ENCODE data around the gene CMPK2.

The CMPK2 gene

GRCh38 chr2:6828299-6828584, 37.5 kb downstream of the CMPK2 start:
- Histone ChIP-seq H3K27ac (ENCODE audit: insufficient read depth, low read length, poor library complexity, severe bottlenecking) (no peak overlapping the region), H3K4me3 (ENCODE audit: insufficient read depth, low read depth, low read length, poor library complexity, severe bottlenecking) (no peak overlapping the region), H3K27me3 (replicated peaks; ENCODE audit: control insufficient read depth, insufficient read depth, low read length, poor library complexity, severe bottlenecking) (no peaks in the 10 kb centered on the region), H3K36me3 (ENCODE audit: control insufficient read depth, insufficient read depth, low read length) (no peaks in the 10 kb centered on the region), H3K4me1 (ENCODE audit: control insufficient read depth, insufficient read depth, low read length, poor library complexity, severe bottlenecking) (no peaks in the 10 kb centered on the region), H3K9me3 (ENCODE audit: control insufficient read depth, low read length) (no peaks in the 10 kb centered on the region)
- DNase-seq, result no peak

- no peak for DNase-seq
- no peaks in the 10 kb centered on the region for H3K27me3 ChIP-seq (replicated peaks; ENCODE audit: control insufficient read depth, insufficient read depth, low read length, poor library complexity, severe bottlenecking)
- H3K4me3 ChIP-seq (ENCODE audit: insufficient read depth, low read depth, low read length, poor library complexity, severe bottlenecking), result no peak overlapping the region
- no peaks in the 10 kb centered on the region for H3K9me3 ChIP-seq (ENCODE audit: control insufficient read depth, low read length)
- no peaks in the 10 kb centered on the region for H3K4me1 ChIP-seq (ENCODE audit: control insufficient read depth, insufficient read depth, low read length, poor library complexity, severe bottlenecking)
- no peaks in the 10 kb centered on the region for H3K36me3 ChIP-seq (ENCODE audit: control insufficient read depth, insufficient read depth, low read length)
- H3K27ac ChIP-seq (ENCODE audit: insufficient read depth, low read length, poor library complexity, severe bottlenecking), result no peak overlapping the region
Observed at GRCh38 chr2:6827566-6828298, 38.0 kb downstream of the CMPK2 start.

GRCh38 chr2:6826081-6826913, 39.4 kb downstream of the CMPK2 start:
- Histone ChIP-seq H3K27ac (ENCODE audit: insufficient read depth, low read length, poor library complexity, severe bottlenecking) (no peak overlapping the region), H3K9me3 (ENCODE audit: control insufficient read depth, low read length) (no peaks in the 10 kb centered on the region), H3K36me3 (ENCODE audit: control insufficient read depth, insufficient read depth, low read length) (no peaks in the 10 kb centered on the region), H3K4me3 (ENCODE audit: insufficient read depth, low read depth, low read length, poor library complexity, severe bottlenecking) (no peak overlapping the region), H3K27me3 (replicated peaks; ENCODE audit: control insufficient read depth, insufficient read depth, low read length, poor library complexity, severe bottlenecking) (no peaks in the 10 kb centered on the region), H3K4me1 (ENCODE audit: control insufficient read depth, insufficient read depth, low read length, poor library complexity, severe bottlenecking) (no peaks in the 10 kb centered on the region)
- DNase-seq, result peak in 2 of 3 donors; percentile 6 to 32

GRCh38 chr2:6824962-6825361, 40.7 kb downstream of the CMPK2 start:
- Histone ChIP-seq H3K4me1 (ENCODE audit: control insufficient read depth, insufficient read depth, low read length, poor library complexity, severe bottlenecking) (no peaks in the 10 kb centered on the region), H3K36me3 (ENCODE audit: control insufficient read depth, insufficient read depth, low read length) (no peaks in the 10 kb centered on the region), H3K9me3 (ENCODE audit: control insufficient read depth, low read length) (no peaks in the 10 kb centered on the region), H3K4me3 (ENCODE audit: insufficient read depth, low read depth, low read length, poor library complexity, severe bottlenecking) (no peak overlapping the region), H3K27ac (ENCODE audit: insufficient read depth, low read length, poor library complexity, severe bottlenecking) (no peak overlapping the region), H3K27me3 (replicated peaks; ENCODE audit: control insufficient read depth, insufficient read depth, low read length, poor library complexity, severe bottlenecking) (no peaks in the 10 kb centered on the region)
- DNase-seq, result no peak

GRCh38 chr2:6823111-6823510, 42.6 kb downstream of the CMPK2 start:
- H3K36me3 ChIP-seq (ENCODE audit: control insufficient read depth, insufficient read depth, low read length), result no peaks in the 10 kb centered on the region
- H3K4me3 ChIP-seq (ENCODE audit: insufficient read depth, low read depth, low read length, poor library complexity, severe bottlenecking), result no peak overlapping the region
- no peak for DNase-seq
- H3K4me1 ChIP-seq (ENCODE audit: control insufficient read depth, insufficient read depth, low read length, poor library complexity, severe bottlenecking), result no peaks in the 10 kb centered on the region
- H3K27me3 ChIP-seq (replicated peaks; ENCODE audit: control insufficient read depth, insufficient read depth, low read length, poor library complexity, severe bottlenecking), result no peaks in the 10 kb centered on the region
- no peaks in the 10 kb centered on the region for H3K9me3 ChIP-seq (ENCODE audit: control insufficient read depth, low read length)
- H3K27ac ChIP-seq (ENCODE audit: insufficient read depth, low read length, poor library complexity, severe bottlenecking), result no peak overlapping the region

- no peaks in the 10 kb centered on the region for H3K27me3 ChIP-seq (replicated peaks; ENCODE audit: control insufficient read depth, insufficient read depth, low read length, poor library complexity, severe bottlenecking)
- no peak for DNase-seq
- H3K4me3 ChIP-seq (ENCODE audit: insufficient read depth, low read depth, low read length, poor library complexity, severe bottlenecking), result no peak overlapping the region
- no peaks in the 10 kb centered on the region for H3K4me1 ChIP-seq (ENCODE audit: control insufficient read depth, insufficient read depth, low read length, poor library complexity, severe bottlenecking)
- no peaks in the 10 kb centered on the region for H3K9me3 ChIP-seq (ENCODE audit: control insufficient read depth, low read length)
- H3K27ac ChIP-seq (ENCODE audit: insufficient read depth, low read length, poor library complexity, severe bottlenecking), result no peak overlapping the region
- no peaks in the 10 kb centered on the region for H3K36me3 ChIP-seq (ENCODE audit: control insufficient read depth, insufficient read depth, low read length)
Observed at GRCh38 chr2:6822406-6822805, 43.3 kb downstream of the CMPK2 start.

GRCh38 chr2:6820903-6821584, 44.7 kb downstream of the CMPK2 start:
- no peaks in the 10 kb centered on the region for H3K4me1 ChIP-seq (ENCODE audit: control insufficient read depth, insufficient read depth, low read length, poor library complexity, severe bottlenecking)
- H3K36me3 ChIP-seq (ENCODE audit: control insufficient read depth, insufficient read depth, low read length), result no peaks in the 10 kb centered on the region
- no peaks in the 10 kb centered on the region for H3K9me3 ChIP-seq (ENCODE audit: control insufficient read depth, low read length)
- H3K27ac ChIP-seq (ENCODE audit: insufficient read depth, low read length, poor library complexity, severe bottlenecking), result no peak overlapping the region
- H3K27me3 ChIP-seq (replicated peaks; ENCODE audit: control insufficient read depth, insufficient read depth, low read length, poor library complexity, severe bottlenecking), result no peaks in the 10 kb centered on the region
- DNase-seq, result no peak
- H3K4me3 ChIP-seq (ENCODE audit: insufficient read depth, low read depth, low read length, poor library complexity, severe bottlenecking), result no peak overlapping the region

- no peaks in the 10 kb centered on the region for H3K27me3 ChIP-seq (replicated peaks; ENCODE audit: control insufficient read depth, insufficient read depth, low read length, poor library complexity, severe bottlenecking)
- no peak overlapping the region for H3K4me3 ChIP-seq (ENCODE audit: insufficient read depth, low read depth, low read length, poor library complexity, severe bottlenecking)
- H3K27ac ChIP-seq (ENCODE audit: insufficient read depth, low read length, poor library complexity, severe bottlenecking), result no peak overlapping the region
- DNase-seq, result no peak
- H3K36me3 ChIP-seq (ENCODE audit: control insufficient read depth, insufficient read depth, low read length), result no peaks in the 10 kb centered on the region
- H3K4me1 ChIP-seq (ENCODE audit: control insufficient read depth, insufficient read depth, low read length, poor library complexity, severe bottlenecking), result no peaks in the 10 kb centered on the region
- H3K9me3 ChIP-seq (ENCODE audit: control insufficient read depth, low read length), result no peaks in the 10 kb centered on the region
Observed at GRCh38 chr2:6820236-6820635, 45.5 kb downstream of the CMPK2 start.

GRCh38 chr2:6819668-6820067, 46.0 kb downstream of the CMPK2 start:
- H3K9me3 ChIP-seq (ENCODE audit: control insufficient read depth, low read length), result no peaks in the 10 kb centered on the region
- no peaks in the 10 kb centered on the region for H3K27me3 ChIP-seq (replicated peaks; ENCODE audit: control insufficient read depth, insufficient read depth, low read length, poor library complexity, severe bottlenecking)
- no peak for DNase-seq
- H3K4me3 ChIP-seq (ENCODE audit: insufficient read depth, low read depth, low read length, poor library complexity, severe bottlenecking), result no peak overlapping the region
- H3K36me3 ChIP-seq (ENCODE audit: control insufficient read depth, insufficient read depth, low read length), result no peaks in the 10 kb centered on the region
- no peak overlapping the region for H3K27ac ChIP-seq (ENCODE audit: insufficient read depth, low read length, poor library complexity, severe bottlenecking)
- no peaks in the 10 kb centered on the region for H3K4me1 ChIP-seq (ENCODE audit: control insufficient read depth, insufficient read depth, low read length, poor library complexity, severe bottlenecking)

GRCh38 chr2:6818012-6818411, 47.7 kb downstream of the CMPK2 start:
- Histone ChIP-seq H3K27ac (ENCODE audit: insufficient read depth, low read length, poor library complexity, severe bottlenecking) (no peak overlapping the region), H3K27me3 (replicated peaks; ENCODE audit: control insufficient read depth, insufficient read depth, low read length, poor library complexity, severe bottlenecking) (no peaks in the 10 kb centered on the region), H3K9me3 (ENCODE audit: control insufficient read depth, low read length) (no peaks in the 10 kb centered on the region), H3K36me3 (ENCODE audit: control insufficient read depth, insufficient read depth, low read length) (no peaks in the 10 kb centered on the region), H3K4me3 (ENCODE audit: insufficient read depth, low read depth, low read length, poor library complexity, severe bottlenecking) (no peak overlapping the region), H3K4me1 (ENCODE audit: control insufficient read depth, insufficient read depth, low read length, poor library complexity, severe bottlenecking) (no peaks in the 10 kb centered on the region)
- no peak for DNase-seq
